ENCODE data around the gene CCDC9B. TPM values are rescaled to one million over a fixed set of nuclear protein-coding genes. Genes with fewer than 3 reads are reported as not detected.

Gene CCDC9B
- total RNA-seq, 1 experiment from 2014 or later, result 1.4 TPM

- no peak for TF ChIP-seq ZBTB43 (CRISPR knock-in tag; IDR thresholded peaks at IDR 0.05)
- no peak for TF ChIP-seq ATF6 (CRISPR knock-in tag; IDR thresholded peaks at IDR 0.05)
- TF ChIP-seq NFATC4 (CRISPR knock-in tag; IDR thresholded peaks at IDR 0.05), result no peak
- TF ChIP-seq MAX (CRISPR knock-in tag; IDR thresholded peaks at IDR 0.05), result no peak
- TF ChIP-seq ATF3 (CRISPR knock-in tag; conservative IDR thresholded peaks at IDR 0.05), result no peak
- TF ChIP-seq NR1H2 (CRISPR knock-in tag; IDR thresholded peaks at IDR 0.05), result no peak
- no peak for TF ChIP-seq TP53 (CRISPR knock-in tag; IDR thresholded peaks at IDR 0.05)
- no peak for TF ChIP-seq GABPB1 (CRISPR knock-in tag; IDR thresholded peaks at IDR 0.05)
Observed at GRCh38 chr15:40344217-40344616, 3.5 kb upstream of the CCDC9B start (continued).

- no peaks in the 10 kb centered on the region for H3K9me3 Mint-ChIP-seq
- H3K4me1 Mint-ChIP-seq, result peaks cover 19% of the 10 kb centered on the region
- no peaks in the 10 kb centered on the region for H3K27me3 Mint-ChIP-seq (ENCODE audit: low read depth)
- POLR2A ChIA-PET, result interaction anchor here (0.6 to 0.8 kb wide), 2 partner anchors 21 to 54 kb away, joined by 3 to 7 read pairs; no protein-coding TSS in a partner anchor
- DNase-seq (ENCODE audit: low spot score) (no peak), ATAC-seq (no peak)
- H3K36me3 Mint-ChIP-seq, result no peaks in the 10 kb centered on the region
- no peak overlapping the region for H3K27ac Mint-ChIP-seq
- CTCF ChIA-PET, result interaction anchor here (0.7 to 9.6 kb wide), 19 partner anchors 8 to 306 kb away, joined by 3 to 234 read pairs (median 10); partner anchors contain the start of genes DISP2, INAFM2, IVD and KNSTRN
- no peak overlapping the region for H3K4me3 Mint-ChIP-seq
- TF ChIP-seq IRF2 (CRISPR knock-in tag; IDR thresholded peaks at IDR 0.05; ENCODE audit: borderline replicate concordance, low read depth), result no peak
- TF ChIP-seq ERG (CRISPR knock-in tag; IDR thresholded peaks at IDR 0.05), result no peak
- TF ChIP-seq OVOL2 (CRISPR knock-in tag; IDR thresholded peaks at IDR 0.05; ENCODE audit: borderline replicate concordance), result no peak
- TF ChIP-seq SOX15 (CRISPR knock-in tag; IDR thresholded peaks at IDR 0.05), result no peak
- TF ChIP-seq ZNF512 (CRISPR knock-in tag; IDR thresholded peaks at IDR 0.05; ENCODE audit: borderline replicate concordance), result no peak
- TF ChIP-seq PRDM15 (CRISPR knock-in tag; IDR thresholded peaks at IDR 0.05), result no peak
- TF ChIP-seq TCF7 (CRISPR knock-in tag; IDR thresholded peaks at IDR 0.05; ENCODE audit: low read depth), result no peak
- no peak for TF ChIP-seq NR3C1 (CRISPR knock-in tag; conservative IDR thresholded peaks at IDR 0.05; ENCODE audit: low read depth)
- TF ChIP-seq ZNF138 (CRISPR knock-in tag; conservative IDR thresholded peaks at IDR 0.05), result no peak
- TF ChIP-seq ZNF425 (CRISPR knock-in tag; conservative IDR thresholded peaks at IDR 0.05), result no peak
- TF ChIP-seq MYBL2 (CRISPR knock-in tag; IDR thresholded peaks at IDR 0.05), result no peak
- TF ChIP-seq MLX (CRISPR knock-in tag; IDR thresholded peaks at IDR 0.05), result no peak
- TF ChIP-seq ZBTB43 (CRISPR knock-in tag; IDR thresholded peaks at IDR 0.05), result no peak
- TF ChIP-seq ZNF396 (CRISPR knock-in tag; IDR thresholded peaks at IDR 0.05; ENCODE audit: borderline replicate concordance), result no peak
Observed at GRCh38 chr15:40343512-40343911, 2.8 kb upstream of the CCDC9B start.

Data from WTC11 (cell line).